HCT116 (cell line): ENCODE data around the gene FOS. TPM values are rescaled to one million over a fixed set of nuclear protein-coding genes. Genes with fewer than 3 reads are reported as not detected.

Experiments used
- ATAC-seq: fragments of 200-7000 bp; cut with Tn5 transposase; 2 replicates; pipeline ENCODE4 v1.9.1; 2020; ENCODE audit warnings: mild to moderate bottlenecking, moderate library complexity
- BruUV-seq: library from RNA; stranded (reverse); fragments of 400-500 nt; replicated peaks from 2 replicates; lab custom pipeline; 2021; lab: Mats Ljungman, UMichigan
- CTCF ChIA-PET: fragments of 300-600 bp; sonication (Branson Sonifier 250); formaldehyde crosslinking; loops from one replicate; lab custom pipeline; 2021; ENCODE audit warnings: antibody characterized with exemption; lab: Charles Lee
- POLR2A ChIA-PET: fragments of 300-600, 350-600 bp; sonication (Branson Sonifier 250); formaldehyde crosslinking; loops from one replicate; lab custom pipeline; 2021; ENCODE audit warnings: antibody characterized with exemption; lab: Charles Lee
- RAD21 ChIA-PET, 2 experiments: fragments of 300-600 bp; sonication (Branson Sonifier 250); formaldehyde crosslinking; loops; one replicate each; lab custom pipeline; 2023; ENCODE audit warnings: low total read pairs in 2 of 2; ENCODE audit not compliant: uncharacterized antibody in 2 of 2, unreplicated experiment in 2 of 2, low non-redundant PET in 1 of 2; lab: Charles Lee
- DNase-seq: peaks from one replicate; pipeline ENCODE4 v3.0.0-alpha.2; 2010; ENCODE audit warnings: low read depth, low spot score
- H2AFZ ChIP-seq: fragments of 200-600 bp; shearing (Covaris generic), sonication (generic); 2 replicates; pipeline ENCODE4 v1.6.1; 2017; ENCODE audit warnings: low read depth, mixed run types, mixed read lengths, antibody characterized with exemption, low read length; ENCODE audit not compliant: poor library complexity, severe bottlenecking
- H3K27ac ChIP-seq: 2 replicates; pipeline ENCODE4 v1.5.1; 2012; ENCODE audit warnings: low read depth, low read length
- H3K27me3 ChIP-seq: fragments of 200-600 bp; sonication (generic); 2 replicates; pipeline ENCODE4 v1.6.1; 2016; ENCODE audit warnings: mixed run types, low read length, mixed read lengths; ENCODE audit not compliant: insufficient read depth
- H3K36me3 ChIP-seq, 2 experiments: fragments of 200-500 bp in 1 of 2; fragments of 200-600 bp in 1 of 2; sonication (Bioruptor generic) in 1 of 2; sonication (generic) in 1 of 2; 2 replicates each; pipeline versions ENCODE4 v1.5.1 to v1.6.1; 2014 to 2016; ENCODE audit warnings: low read length in 2 of 2, inconsistent platforms in 1 of 2, mixed read lengths in 1 of 2, mixed run types in 1 of 2; ENCODE audit not compliant: insufficient read depth in 2 of 2, control insufficient read depth in 1 of 2
- H3K4me1 ChIP-seq, 2 experiments: fragments of 200-600 bp in 1 of 2; sonication (generic) in 1 of 2; 2 replicates each; pipeline versions ENCODE4 v1.5.1 to v1.6.1; 2012 to 2017; ENCODE audit warnings: low read length in 2 of 2, inconsistent platforms in 1 of 2, mild to moderate bottlenecking in 1 of 2, mixed read lengths in 1 of 2, mixed run types in 1 of 2, moderate library complexity in 1 of 2; ENCODE audit not compliant: insufficient read depth in 2 of 2, control insufficient read depth in 1 of 2
- H3K4me2 ChIP-seq: fragments of 200-600 bp; sonication (generic); 2 replicates; pipeline ENCODE4 v1.6.1; 2017; ENCODE audit warnings: mixed run types, low read length, mixed read lengths
- H3K4me3 ChIP-seq, 2 experiments: fragments of 200-600 bp in 1 of 2; sonication (generic) in 1 of 2; replicated peaks in 1 of 2; 2 replicates each; pipeline ENCODE4 v1.5.1; 2011 to 2016; ENCODE audit warnings: low read length in 2 of 2, control low read depth in 1 of 2, low read depth in 1 of 2, mild to moderate bottlenecking in 1 of 2, mixed read lengths in 1 of 2, mixed run types in 1 of 2
- H3K79me2 ChIP-seq: fragments of 200-600 bp; sonication (generic); 2 replicates; pipeline ENCODE4 v1.6.1; 2017; ENCODE audit warnings: mild to moderate bottlenecking, mixed run types, low read length, moderate library complexity, mixed read lengths; ENCODE audit not compliant: insufficient read depth
- H3K9ac ChIP-seq: fragments of 200-600 bp; sonication (generic); 2 replicates; pipeline ENCODE4 v1.6.1; 2016; ENCODE audit warnings: low read length, mixed read lengths
- H3K9me2 ChIP-seq: fragments of 200-600 bp; sonication (generic), shearing (Covaris generic); 2 replicates; pipeline ENCODE4 v1.6.1; 2017; ENCODE audit warnings: mixed run types, mild to moderate bottlenecking, moderate library complexity; ENCODE audit not compliant: insufficient read depth
- H3K9me3 ChIP-seq, 2 experiments: fragments of 200-500 bp in 1 of 2; fragments of 200-600 bp in 1 of 2; sonication (Bioruptor generic) in 1 of 2; sonication (generic) in 1 of 2; 2 replicates each; pipeline ENCODE4 v1.6.1; 2014 to 2017; ENCODE audit warnings: low read length in 2 of 2, mixed read lengths in 2 of 2, inconsistent platforms in 1 of 2, low read depth in 1 of 2, mild to moderate bottlenecking in 1 of 2, mixed run types in 1 of 2, moderate library complexity in 1 of 2; ENCODE audit not compliant: control insufficient read depth in 1 of 2, insufficient read depth in 1 of 2
- H4K20me1 ChIP-seq: fragments of 200-600 bp; sonication (generic), shearing (Covaris generic); 2 replicates; pipeline ENCODE4 v1.6.1; 2017; ENCODE audit warnings: mixed run types, mild to moderate bottlenecking, moderate library complexity; ENCODE audit not compliant: insufficient read depth
- EZH2phosphoT487 ChIP-seq: fragments of 200-600 bp; IDR thresholded peaks from 2 replicates; pipeline ENCODE4 v1.6.1; 2018; ENCODE audit warnings: antibody characterized with exemption, borderline replicate concordance
- FOSL1 ChIP-seq: IDR thresholded peaks from 2 replicates; pipeline ENCODE4 v1.6.1; 2012; ENCODE audit warnings: low read depth
- POLR2A ChIP-seq: IDR thresholded peaks from 2 replicates; pipeline ENCODE4 v1.7.0; 2011; ENCODE audit warnings: borderline replicate concordance; ENCODE audit not compliant: insufficient read depth, insufficient read length; ENCODE audit errors: extremely low read depth
- POLR2AphosphoS5 ChIP-seq: IDR thresholded peaks from 2 replicates; pipeline ENCODE4 v1.6.1; 2011; ENCODE audit warnings: mild to moderate bottlenecking, low read depth, low read length, moderate library complexity
- SIN3A ChIP-seq: IDR thresholded peaks from 2 replicates; pipeline ENCODE4 v1.6.1; 2012; ENCODE audit warnings: low read depth
- SP1 ChIP-seq: IDR thresholded peaks from 2 replicates; pipeline ENCODE4 v1.6.1; 2012; ENCODE audit warnings: low read depth
- ZNF274 ChIP-seq: fragments of 200-500 bp; sonication (Bioruptor generic); IDR thresholded peaks from 2 replicates; pipeline ENCODE4 v1.6.1; 2014; ENCODE audit warnings: mild to moderate bottlenecking, low read depth, low read length, inconsistent platforms
- intact Hi-C: fragments of 100-400 bp; cut with micrococcal nuclease; formaldehyde crosslinking; loops from 2 replicates; pipeline ENCODE4 v1.10.0; 2022
- total RNA-seq: library from RNA; stranded (reverse); gene quantifications from one replicate; pipeline ENCODE4 v1.2.1, GENCODE V29; 2021; ENCODE audit not compliant: unreplicated experiment
- TF ChIP-seq, protein P1 (sequence below): IDR thresholded peaks from 2 replicates; pipeline ENCODE4 v1.6.1; 2012; ENCODE audit warnings: low read depth

Gene FOS
- total RNA-seq, 1 experiment from 2014 or later: 50.4 TPM

DNA sequence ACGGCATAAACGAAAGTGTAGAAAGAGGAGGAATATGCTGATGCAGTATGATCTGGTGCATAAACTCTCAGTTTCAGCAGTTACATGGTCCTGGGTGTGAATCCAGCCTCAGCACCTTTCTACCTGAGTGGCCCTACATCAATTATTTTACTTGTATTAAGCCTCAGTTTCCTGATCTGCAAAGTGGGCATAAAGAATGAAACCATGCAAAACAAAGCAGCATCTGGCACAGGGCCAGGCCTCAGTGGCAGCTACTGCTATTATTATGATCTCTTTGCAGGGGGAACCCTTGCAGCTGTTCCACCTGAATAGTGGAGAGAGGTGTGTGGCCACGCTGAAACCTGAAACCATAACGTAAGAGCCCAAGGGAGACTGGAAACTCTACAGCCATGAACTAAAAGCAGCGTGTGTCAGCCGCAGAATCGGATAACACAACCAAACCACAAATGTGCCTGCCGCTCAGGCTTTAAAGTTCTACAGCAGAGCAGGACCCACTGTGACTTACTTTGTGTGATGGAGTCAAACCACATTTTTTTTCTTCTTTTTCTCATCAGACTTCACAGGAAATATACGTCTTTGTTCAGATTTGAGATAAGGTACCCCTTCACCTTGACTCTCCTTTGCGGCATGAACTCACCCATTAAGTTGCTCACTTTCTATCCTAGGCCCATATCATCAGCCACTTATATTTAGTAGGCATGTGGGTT is 29.2 kb upstream of the FOS start:
- Histone ChIP-seq H3K9ac (no peak overlapping the region), H2AFZ (no peak overlapping the region), H3K4me3 (no peak overlapping the region), H3K9me3 (no peaks in the 10 kb centered on the region), H4K20me1 (no peaks in the 10 kb centered on the region), H3K4me1 (peaks cover 0 to 4% of the 10 kb centered on the region in 2 experiments; a peak in 1 of 4 replicates)
- no TSS peak for BruUV-seq
- no peak for DNase-seq
- POLR2A ChIA-PET: no interaction called here
- RAD21 ChIA-PET: no interaction called here
- intact Hi-C loops: no loop called here
- TF ChIP-seq SP1: no peak
- no peak for TF ChIP-seq POLR2A
- no peak for TF ChIP-seq EZH2phosphoT487
- TF ChIP-seq POLR2AphosphoS5: no peak
- no peak for TF ChIP-seq SIN3A
- TF ChIP-seq, protein P1, sequence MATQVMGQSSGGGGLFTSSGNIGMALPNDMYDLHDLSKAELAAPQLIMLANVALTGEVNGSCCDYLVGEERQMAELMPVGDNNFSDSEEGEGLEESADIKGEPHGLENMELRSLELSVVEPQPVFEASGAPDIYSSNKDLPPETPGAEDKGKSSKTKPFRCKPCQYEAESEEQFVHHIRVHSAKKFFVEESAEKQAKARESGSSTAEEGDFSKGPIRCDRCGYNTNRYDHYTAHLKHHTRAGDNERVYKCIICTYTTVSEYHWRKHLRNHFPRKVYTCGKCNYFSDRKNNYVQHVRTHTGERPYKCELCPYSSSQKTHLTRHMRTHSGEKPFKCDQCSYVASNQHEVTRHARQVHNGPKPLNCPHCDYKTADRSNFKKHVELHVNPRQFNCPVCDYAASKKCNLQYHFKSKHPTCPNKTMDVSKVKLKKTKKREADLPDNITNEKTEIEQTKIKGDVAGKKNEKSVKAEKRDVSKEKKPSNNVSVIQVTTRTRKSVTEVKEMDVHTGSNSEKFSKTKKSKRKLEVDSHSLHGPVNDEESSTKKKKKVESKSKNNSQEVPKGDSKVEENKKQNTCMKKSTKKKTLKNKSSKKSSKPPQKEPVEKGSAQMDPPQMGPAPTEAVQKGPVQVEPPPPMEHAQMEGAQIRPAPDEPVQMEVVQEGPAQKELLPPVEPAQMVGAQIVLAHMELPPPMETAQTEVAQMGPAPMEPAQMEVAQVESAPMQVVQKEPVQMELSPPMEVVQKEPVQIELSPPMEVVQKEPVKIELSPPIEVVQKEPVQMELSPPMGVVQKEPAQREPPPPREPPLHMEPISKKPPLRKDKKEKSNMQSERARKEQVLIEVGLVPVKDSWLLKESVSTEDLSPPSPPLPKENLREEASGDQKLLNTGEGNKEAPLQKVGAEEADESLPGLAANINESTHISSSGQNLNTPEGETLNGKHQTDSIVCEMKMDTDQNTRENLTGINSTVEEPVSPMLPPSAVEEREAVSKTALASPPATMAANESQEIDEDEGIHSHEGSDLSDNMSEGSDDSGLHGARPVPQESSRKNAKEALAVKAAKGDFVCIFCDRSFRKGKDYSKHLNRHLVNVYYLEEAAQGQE: no peak
- TF ChIP-seq FOSL1: no peak
- no peak for TF ChIP-seq ZNF274
- TF ChIP-seq, all 23 proteins: peak for 0
- Histone ChIP-seq H3K4me2 (no peak overlapping the region), H3K9me2 (no peaks in the 10 kb centered on the region), H3K79me2 (no peaks in the 10 kb centered on the region), H3K27me3 (no peaks in the 10 kb centered on the region), H3K27ac (no peak overlapping the region), H3K36me3 (no peaks in the 10 kb centered on the region)
- no peak for ATAC-seq
- CTCF ChIA-PET: no interaction called here
